Midbrain (tissue), 1 donor: Measurements from ENCODE around the gene DCDC1.
"Not testable (repeated sequence)": the region's sequence is repeated elsewhere in the genome, so short reads cannot be mapped to it uniquely, and the experiment has no call there.

Experiments
- DNase-seq: peaks from one replicate; lab custom pipeline; 2025; lab: John Stamatoyannopoulos, UW

Gene DCDC1

GRCh38 chr11:31326470-31327148 is 42.9 kb downstream of the DCDC1 start:
- no peak for DNase-seq

- DNase-seq: no peak
Measured at GRCh38 chr11:31325160-31325559, 44.4 kb downstream of the DCDC1 start.

GRCh38 chr11:31323145-31323544 is 46.4 kb downstream of the DCDC1 start:
- no peak for DNase-seq

GRCh38 chr11:31321494-31321893 is 48.0 kb downstream of the DCDC1 start:
- not testable (repeated sequence) for DNase-seq

GRCh38 chr11:31303644-31304180 is 65.8 kb downstream of the DCDC1 start:
- no peak for DNase-seq

- no peak for DNase-seq
Measured at GRCh38 chr11:31301549-31302510, 67.7 kb downstream of the DCDC1 start.

GRCh38 chr11:31295308-31295707 is 74.2 kb downstream of the DCDC1 start:
- no peak for DNase-seq

GRCh38 chr11:31273527-31273926 is 96.0 kb downstream of the DCDC1 start:
- not testable (repeated sequence) for DNase-seq

GRCh38 chr11:31267720-31268119 is 101.8 kb downstream of the DCDC1 start:
- DNase-seq: no peak

- DNase-seq: no peak
Measured at GRCh38 chr11:31264834-31265233, 104.7 kb downstream of the DCDC1 start.

- DNase-seq: no peak
Measured at GRCh38 chr11:31262761-31263160, 106.8 kb downstream of the DCDC1 start.

GRCh38 chr11:31259797-31260196 is 109.7 kb downstream of the DCDC1 start:
- DNase-seq: no peak

GRCh38 chr11:31254415-31254814 is 115.1 kb downstream of the DCDC1 start:
- DNase-seq: no peak

GRCh38 chr11:31248768-31249167 is 120.8 kb downstream of the DCDC1 start:
- no peak for DNase-seq

GRCh38 chr11:31247321-31247720 is 122.2 kb downstream of the DCDC1 start:
- no peak for DNase-seq

GRCh38 chr11:31246451-31247165 is 122.9 kb downstream of the DCDC1 start:
- DNase-seq: no peak

GRCh38 chr11:31243706-31244105 is 125.8 kb downstream of the DCDC1 start:
- no peak for DNase-seq

- peak; percentile 58 for DNase-seq
Measured at GRCh38 chr11:31240340-31240904, 129.1 kb downstream of the DCDC1 start.

GRCh38 chr11:31237819-31238760 is 131.4 kb downstream of the DCDC1 start:
- no peak for DNase-seq

- DNase-seq: no peak
Measured at GRCh38 chr11:31236143-31236542, 133.4 kb downstream of the DCDC1 start.

- no peak for DNase-seq
Measured at GRCh38 chr11:31233425-31233824, 136.1 kb downstream of the DCDC1 start.
